BJ (cell line): ENCODE data around the gene CHRNA10. TPM values are rescaled to one million over a fixed set of nuclear protein-coding genes. Genes with fewer than 3 reads are reported as not detected.
A peak's percentile ranks its signal among the peaks of the same experiment; 100 is the strongest.

Experiments
- CTCF ChIA-PET: fragments of 350-600 bp; formaldehyde crosslinking; extraction: SDS; loops from one replicate; lab custom pipeline; 2021; ENCODE audit warnings: antibody characterized with exemption, inconsistent platforms; lab: Yijun Ruan, JAX
- POLR2A ChIA-PET: fragments of 300-600 bp; sonication (Branson Sonifier 250); formaldehyde crosslinking; extraction: SDS; loops from one replicate; lab custom pipeline; 2021; ENCODE audit warnings: antibody characterized with exemption; lab: Charles Lee
- DNase-seq: peaks from one replicate; pipeline ENCODE4 v3.0.0-alpha.2; 2011; ENCODE audit warnings: low read depth
- H3K27me3 ChIP-seq: 2 replicates; pipeline ENCODE4 v1.6.0; 2011; ENCODE audit warnings: low read length; ENCODE audit not compliant: control insufficient read depth, insufficient read depth
- H3K36me3 ChIP-seq: 2 replicates; pipeline ENCODE4 v1.5.1; 2011; ENCODE audit warnings: low read length; ENCODE audit not compliant: control insufficient read depth, insufficient read depth
- H3K4me3 ChIP-seq: 2 replicates; pipeline ENCODE4 v1.5.1; 2011; ENCODE audit warnings: low read depth, mild to moderate bottlenecking, control low read depth, low read length
- polyA plus RNA-seq: library from polyadenylated mRNA; depleted of rRNA; stranded (reverse); fragments of >200 nt; gene quantifications from 2 replicates; pipeline ENCODE4 v1.2.3, GENCODE V29; 2011
- TF ChIP-seq, protein P1 (sequence below): IDR thresholded peaks from 2 replicates; pipeline ENCODE4 v1.5.1; 2011; ENCODE audit warnings: low read depth, mild to moderate bottlenecking, control low read depth, inconsistent platforms, low read length, moderate library complexity; ENCODE audit not compliant: insufficient read depth

CHRNA10 gene
- polyA plus RNA-seq, 1 experiment: 0.63 TPM

DNA sequence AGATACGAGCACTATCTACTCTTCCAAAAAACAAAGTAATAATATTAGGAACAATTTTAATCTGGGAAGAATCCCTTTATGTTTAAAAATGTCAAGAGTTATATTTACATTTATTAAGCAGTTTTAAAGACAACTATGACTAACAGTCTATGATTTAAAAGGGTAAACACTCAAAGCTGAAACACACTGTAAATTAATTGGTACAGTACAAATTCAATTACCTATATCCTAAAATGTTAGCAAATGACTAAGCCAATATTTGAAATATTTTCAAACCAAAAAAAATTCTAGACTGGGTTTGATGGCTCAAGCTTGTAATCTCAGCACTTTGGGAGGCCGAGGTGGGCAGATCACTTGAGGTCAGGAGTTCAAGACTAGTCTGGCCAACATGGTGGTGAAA lies 36.0 kb upstream of the CHRNA10 start:
- ChIA-PET POLR2A (no interaction called here), CTCF (no interaction called here)
- no peaks in the 10 kb centered on the region for H3K27me3 ChIP-seq
- peaks cover 2% of the 10 kb centered on the region for H3K36me3 ChIP-seq
- TF ChIP-seq, protein P1, sequence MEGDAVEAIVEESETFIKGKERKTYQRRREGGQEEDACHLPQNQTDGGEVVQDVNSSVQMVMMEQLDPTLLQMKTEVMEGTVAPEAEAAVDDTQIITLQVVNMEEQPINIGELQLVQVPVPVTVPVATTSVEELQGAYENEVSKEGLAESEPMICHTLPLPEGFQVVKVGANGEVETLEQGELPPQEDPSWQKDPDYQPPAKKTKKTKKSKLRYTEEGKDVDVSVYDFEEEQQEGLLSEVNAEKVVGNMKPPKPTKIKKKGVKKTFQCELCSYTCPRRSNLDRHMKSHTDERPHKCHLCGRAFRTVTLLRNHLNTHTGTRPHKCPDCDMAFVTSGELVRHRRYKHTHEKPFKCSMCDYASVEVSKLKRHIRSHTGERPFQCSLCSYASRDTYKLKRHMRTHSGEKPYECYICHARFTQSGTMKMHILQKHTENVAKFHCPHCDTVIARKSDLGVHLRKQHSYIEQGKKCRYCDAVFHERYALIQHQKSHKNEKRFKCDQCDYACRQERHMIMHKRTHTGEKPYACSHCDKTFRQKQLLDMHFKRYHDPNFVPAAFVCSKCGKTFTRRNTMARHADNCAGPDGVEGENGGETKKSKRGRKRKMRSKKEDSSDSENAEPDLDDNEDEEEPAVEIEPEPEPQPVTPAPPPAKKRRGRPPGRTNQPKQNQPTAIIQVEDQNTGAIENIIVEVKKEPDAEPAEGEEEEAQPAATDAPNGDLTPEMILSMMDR: no peak
- H3K4me3 ChIP-seq: no peak overlapping the region
- peak; percentile 50 for DNase-seq

DNA sequence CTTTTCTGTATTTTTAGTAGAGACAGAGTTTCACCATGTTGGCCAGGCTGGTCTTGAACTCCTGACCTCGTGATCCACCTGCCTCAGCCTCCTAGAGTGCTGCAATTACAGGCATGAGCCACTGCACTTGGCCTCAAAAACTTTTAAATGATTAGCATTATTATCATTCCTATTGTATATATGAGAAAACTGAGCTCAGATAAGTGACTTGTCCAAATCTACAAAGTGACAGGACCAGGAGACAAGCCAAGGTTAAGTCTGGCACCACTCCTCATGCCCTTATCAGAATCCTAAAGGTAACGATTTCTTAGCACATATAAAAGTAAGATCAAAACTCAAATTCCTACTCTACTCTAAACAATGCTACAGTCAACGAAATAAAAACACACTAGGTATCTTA lies 32.2 kb upstream of the CHRNA10 start:
- ChIA-PET CTCF (interaction anchor here (1.6 kb wide), 1 partner anchor 104 kb away, joined by 4 read pairs; the partner anchor contains the start of gene PGAP2), POLR2A (no interaction called here)
- no peak for DNase-seq
- Histone ChIP-seq H3K4me3 (no peak overlapping the region), H3K36me3 (peaks cover 10% of the 10 kb centered on the region), H3K27me3 (no peaks in the 10 kb centered on the region)
- TF ChIP-seq, protein P1: no peak

DNA sequence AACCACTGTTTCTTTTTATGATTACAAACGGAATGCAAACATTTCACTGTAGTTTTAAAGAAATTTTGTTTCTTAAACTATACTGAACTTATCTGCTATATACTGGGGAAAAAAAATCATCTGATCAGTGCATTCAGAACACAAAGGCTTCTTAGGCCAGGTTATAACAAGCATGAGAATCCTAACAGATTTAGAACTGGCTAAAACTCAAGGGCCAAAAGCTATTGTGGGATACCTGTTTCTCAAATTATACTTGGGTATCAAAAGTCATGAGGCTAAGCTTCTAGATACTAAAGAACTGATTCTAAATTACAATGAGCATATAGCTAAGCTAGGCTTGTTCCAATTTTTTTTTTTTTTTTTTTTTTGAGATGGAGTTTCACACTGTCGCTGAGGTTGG lies 29.7 kb upstream of the CHRNA10 start:
- ChIA-PET CTCF (no interaction called here), POLR2A (no interaction called here)
- no peaks in the 10 kb centered on the region for H3K27me3 ChIP-seq
- no peak for DNase-seq
- H3K4me3 ChIP-seq: no peak overlapping the region
- H3K36me3 ChIP-seq: peaks cover 12% of the 10 kb centered on the region
- TF ChIP-seq, protein P1: no peak

DNA sequence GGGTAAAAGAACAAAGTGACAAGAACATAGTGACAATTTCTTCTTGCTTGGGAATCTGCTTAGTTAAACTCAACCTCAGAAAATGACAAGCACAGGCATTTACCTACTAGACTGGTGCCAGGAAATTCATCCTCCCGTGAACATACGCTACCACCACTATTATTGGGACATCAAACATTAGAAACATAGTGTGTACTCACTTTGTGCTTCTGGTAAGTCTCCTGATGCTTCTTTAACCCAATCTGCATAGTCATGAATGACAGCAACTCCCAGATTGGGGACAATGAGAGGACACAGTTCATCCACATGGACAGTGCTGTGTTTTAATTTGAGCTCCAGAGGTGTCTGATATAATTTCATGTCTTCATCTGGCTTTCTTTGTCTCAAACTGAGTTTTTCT lies 29.2 kb upstream of the CHRNA10 start:
- TF ChIP-seq, protein P1: no peak
- POLR2A ChIA-PET: no interaction called here
- Histone ChIP-seq H3K27me3 (no peaks in the 10 kb centered on the region), H3K36me3 (peaks cover 12% of the 10 kb centered on the region), H3K4me3 (no peak overlapping the region)
- CTCF ChIA-PET: no interaction called here
- DNase-seq: no peak

DNA sequence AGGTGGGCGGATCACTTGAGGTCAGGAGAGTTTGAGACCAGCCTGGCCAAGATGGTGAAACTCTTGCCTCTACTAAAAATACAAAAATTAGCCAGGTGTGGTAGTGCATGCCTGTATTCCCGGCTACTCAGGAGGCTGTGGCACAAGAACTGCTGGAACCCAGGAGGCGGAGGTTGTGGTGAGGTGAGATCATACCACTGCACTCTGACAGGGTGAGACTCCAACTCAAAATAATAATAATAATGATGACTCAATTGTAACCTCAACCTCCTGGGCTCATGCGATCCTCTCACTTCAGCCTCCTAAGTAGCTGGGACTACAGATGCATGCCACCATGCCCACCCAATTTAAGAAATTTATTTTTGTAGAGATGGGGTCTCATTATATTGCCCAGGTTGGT lies 15.6 kb upstream of the CHRNA10 start:
- Histone ChIP-seq H3K36me3 (peaks cover 22% of the 10 kb centered on the region), H3K4me3 (no peak overlapping the region), H3K27me3 (no peaks in the 10 kb centered on the region)
- ChIA-PET POLR2A (no interaction called here), CTCF (interaction anchor here (1.4 kb wide), 1 partner anchor 52 kb away, joined by 3 read pairs; no protein-coding TSS in a partner anchor)
- TF ChIP-seq, protein P1: no peak
- no peak for DNase-seq
